OCI-LY1 (cell line): Measurements from ENCODE around the gene MCU.

Source experiments
- H2AFZ ChIP-seq: fragments of 200-600 bp; sonication (generic), shearing (Covaris generic); 2 replicates; pipeline ENCODE4 v1.6.0; 2014; ENCODE audit warnings: antibody characterized with exemption, mild to moderate bottlenecking, low read length
- H3F3A ChIP-seq: fragments of 200-600 bp; sonication (generic), shearing (Covaris generic); 2 replicates; pipeline ENCODE4 v1.6.0; 2014; ENCODE audit warnings: mild to moderate bottlenecking, antibody characterized with exemption, low read length, moderate library complexity; ENCODE audit not compliant: insufficient read depth
- H3K27ac ChIP-seq: fragments of 200-600 bp; sonication (generic); 2 replicates; pipeline ENCODE4 v1.5.1; 2014; ENCODE audit warnings: low read length, mixed run types, mild to moderate bottlenecking, low read depth; ENCODE audit not compliant: poor library complexity, severe bottlenecking
- H3K27me3 ChIP-seq: fragments of 200-600 bp; sonication (generic); 2 replicates; pipeline ENCODE4 v1.6.0; 2014; ENCODE audit warnings: antibody characterized with exemption, mild to moderate bottlenecking, low read length, moderate library complexity; ENCODE audit not compliant: insufficient read depth
- H3K36me3 ChIP-seq: fragments of 200-600 bp; sonication (generic); 2 replicates; pipeline ENCODE4 v1.6.1; 2014; ENCODE audit warnings: mild to moderate bottlenecking, antibody characterized with exemption, low read length, moderate library complexity, mixed read lengths; ENCODE audit not compliant: insufficient read depth
- H3K4me1 ChIP-seq: fragments of 200-600 bp; sonication (generic); 2 replicates; pipeline ENCODE4 v1.5.1; 2014; ENCODE audit warnings: mild to moderate bottlenecking, low read length, moderate library complexity; ENCODE audit not compliant: insufficient read depth, severe bottlenecking
- H3K4me2 ChIP-seq: fragments of 200-600 bp; sonication (generic), shearing (Covaris generic); 2 replicates; pipeline ENCODE4 v1.6.1; 2014; ENCODE audit warnings: low read length
- H3K4me3 ChIP-seq: fragments of 200-600 bp; sonication (generic); 2 replicates; pipeline ENCODE4 v1.5.1; 2014; ENCODE audit warnings: low read length, low read depth, mild to moderate bottlenecking, mixed read lengths; ENCODE audit not compliant: poor library complexity, severe bottlenecking
- H3K79me2 ChIP-seq: fragments of 200-600 bp; shearing (Covaris generic); 2 replicates; pipeline ENCODE4 v1.6.1; 2016; ENCODE audit warnings: mixed run types, low read length, mixed read lengths; ENCODE audit not compliant: insufficient read depth
- H3K9ac ChIP-seq: fragments of 200-600 bp; sonication (generic), shearing (Covaris generic); 2 replicates; pipeline ENCODE4 v1.6.1; 2014; ENCODE audit warnings: mild to moderate bottlenecking, low read length, mixed read lengths
- H3K9me2 ChIP-seq: fragments of 200-600 bp; sonication (generic), shearing (Covaris generic); 2 replicates; pipeline ENCODE4 v1.6.1; 2014; ENCODE audit warnings: low read depth, mild to moderate bottlenecking, low read length, mixed read lengths
- H3K9me3 ChIP-seq: fragments of 200-600 bp; shearing (Covaris generic); 2 replicates; pipeline ENCODE4 v1.6.1; 2014; ENCODE audit warnings: low read length, mixed read lengths
- H4K20me1 ChIP-seq: fragments of 200-600 bp; sonication (generic), shearing (Covaris generic); 2 replicates; pipeline ENCODE4 v1.6.0; 2016; ENCODE audit warnings: mild to moderate bottlenecking, low read length; ENCODE audit not compliant: insufficient read depth
- EZH2 ChIP-seq: fragments of 200-600 bp; sonication (generic), shearing (Covaris generic); IDR thresholded peaks from 2 replicates; pipeline ENCODE4 v1.8.0; 2017; ENCODE audit warnings: borderline replicate concordance, mixed run types, mild to moderate bottlenecking, antibody characterized with exemption, low read length, moderate library complexity, mixed read lengths
- TF ChIP-seq, protein P1 (sequence below): fragments of 200-600 bp; sonication (generic), shearing (Covaris generic); IDR thresholded peaks from 2 replicates; pipeline ENCODE4 v1.5.1; 2017; ENCODE audit warnings: mild to moderate bottlenecking, antibody characterized with exemption, low read length, moderate library complexity, mixed read lengths

The MCU gene

DNA sequence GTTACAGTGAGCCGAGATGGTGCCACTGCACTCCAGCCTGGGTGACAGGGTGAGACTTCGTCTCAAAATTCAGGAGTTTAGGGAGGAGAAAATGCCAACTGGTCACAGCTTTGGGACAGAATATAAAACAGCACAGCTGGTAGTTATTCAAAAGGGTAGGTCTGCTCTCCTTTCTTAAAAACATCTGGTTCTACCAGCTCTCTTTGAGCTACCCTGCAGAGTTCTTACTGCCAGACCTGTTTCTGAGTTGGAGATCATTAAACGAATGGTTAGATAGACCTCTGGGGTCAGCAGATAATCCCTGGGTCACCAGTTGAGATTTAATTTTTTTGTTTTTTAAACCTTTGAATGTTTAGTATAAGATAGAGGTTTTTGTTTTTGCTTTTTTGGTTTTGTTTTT is 52.6 kb downstream of the MCU start:
- Histone ChIP-seq H4K20me1 (no peaks in the 10 kb centered on the region), H3K27me3 (no peaks in the 10 kb centered on the region), H2AFZ (no peak overlapping the region), H3K9ac (no peak overlapping the region), H3K4me3 (no peak overlapping the region), H3K9me2 (no peaks in the 10 kb centered on the region), H3K9me3 (no peaks in the 10 kb centered on the region), H3K4me2 (no peak overlapping the region), H3F3A (no peaks in the 10 kb centered on the region), H3K4me1 (no peaks in the 10 kb centered on the region), H3K27ac (no peak overlapping the region), H3K36me3 (no peaks in the 10 kb centered on the region), H3K79me2 (peaks cover 6% of the 10 kb centered on the region; the same call in 1 of the 2 replicates)
- no peak for TF ChIP-seq EZH2
- TF ChIP-seq, protein P1, sequence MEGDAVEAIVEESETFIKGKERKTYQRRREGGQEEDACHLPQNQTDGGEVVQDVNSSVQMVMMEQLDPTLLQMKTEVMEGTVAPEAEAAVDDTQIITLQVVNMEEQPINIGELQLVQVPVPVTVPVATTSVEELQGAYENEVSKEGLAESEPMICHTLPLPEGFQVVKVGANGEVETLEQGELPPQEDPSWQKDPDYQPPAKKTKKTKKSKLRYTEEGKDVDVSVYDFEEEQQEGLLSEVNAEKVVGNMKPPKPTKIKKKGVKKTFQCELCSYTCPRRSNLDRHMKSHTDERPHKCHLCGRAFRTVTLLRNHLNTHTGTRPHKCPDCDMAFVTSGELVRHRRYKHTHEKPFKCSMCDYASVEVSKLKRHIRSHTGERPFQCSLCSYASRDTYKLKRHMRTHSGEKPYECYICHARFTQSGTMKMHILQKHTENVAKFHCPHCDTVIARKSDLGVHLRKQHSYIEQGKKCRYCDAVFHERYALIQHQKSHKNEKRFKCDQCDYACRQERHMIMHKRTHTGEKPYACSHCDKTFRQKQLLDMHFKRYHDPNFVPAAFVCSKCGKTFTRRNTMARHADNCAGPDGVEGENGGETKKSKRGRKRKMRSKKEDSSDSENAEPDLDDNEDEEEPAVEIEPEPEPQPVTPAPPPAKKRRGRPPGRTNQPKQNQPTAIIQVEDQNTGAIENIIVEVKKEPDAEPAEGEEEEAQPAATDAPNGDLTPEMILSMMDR = no peak

DNA sequence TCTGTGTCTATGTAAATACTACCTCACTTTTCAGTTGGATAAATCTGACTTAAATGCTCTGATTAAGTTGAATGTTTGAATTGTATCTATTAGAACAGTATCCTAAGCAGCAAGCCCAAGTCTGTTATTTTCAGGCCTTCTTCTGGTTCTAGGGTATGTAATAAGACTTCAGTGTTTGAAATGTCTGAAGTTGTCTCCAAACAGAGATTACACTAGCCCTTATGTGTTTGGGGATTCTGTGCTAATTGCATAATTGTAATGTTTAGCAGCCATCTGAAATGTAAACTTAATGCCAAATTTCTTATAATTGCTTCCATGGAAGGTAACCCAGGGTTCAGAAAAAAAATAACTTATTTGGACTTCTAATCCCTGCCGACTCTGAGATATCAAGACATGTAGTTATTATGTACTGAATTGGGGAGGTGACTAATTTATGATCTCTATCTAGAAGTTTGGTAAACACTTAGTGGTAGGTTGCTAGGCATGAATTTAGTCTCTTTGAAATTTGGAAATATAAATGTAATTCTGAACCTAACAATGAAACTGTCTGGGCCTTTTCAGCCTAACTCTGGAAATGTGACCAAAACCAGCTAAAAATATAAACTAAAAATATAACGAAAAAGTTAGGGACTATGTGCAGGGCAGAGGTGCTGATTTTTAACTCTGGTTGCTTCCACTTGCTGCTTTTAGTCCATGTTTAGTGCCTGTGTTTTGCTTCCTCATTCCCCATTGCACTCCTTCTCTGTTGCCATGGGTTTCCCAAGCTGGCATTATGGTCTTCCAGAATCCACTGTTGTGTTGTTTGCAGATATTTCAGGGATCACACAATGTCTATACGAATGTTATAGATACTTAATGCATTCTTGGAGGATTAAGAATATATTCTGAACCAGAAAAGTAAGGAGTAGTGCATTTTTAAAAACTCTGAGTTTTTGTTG is 54.8 kb downstream of the MCU start:
- peaks cover 6% of the 10 kb centered on the region; the same call in 1 of the 2 replicates for H3K79me2 ChIP-seq
- no peak overlapping the region for H3K27ac ChIP-seq
- H3K4me1 ChIP-seq = no peaks in the 10 kb centered on the region
- H3K9me3 ChIP-seq = no peaks in the 10 kb centered on the region
- H3K4me2 ChIP-seq = no peak overlapping the region
- H3K27me3 ChIP-seq = no peaks in the 10 kb centered on the region
- no peak overlapping the region for H3K4me3 ChIP-seq
- no peaks in the 10 kb centered on the region for H3F3A ChIP-seq
- H3K36me3 ChIP-seq = no peaks in the 10 kb centered on the region
- no peak overlapping the region for H3K9ac ChIP-seq
- H2AFZ ChIP-seq = no peak overlapping the region
- no peaks in the 10 kb centered on the region for H3K9me2 ChIP-seq
- no peak for TF ChIP-seq EZH2
- TF ChIP-seq, protein P1 = no peak
- H4K20me1 ChIP-seq = no peaks in the 10 kb centered on the region

DNA sequence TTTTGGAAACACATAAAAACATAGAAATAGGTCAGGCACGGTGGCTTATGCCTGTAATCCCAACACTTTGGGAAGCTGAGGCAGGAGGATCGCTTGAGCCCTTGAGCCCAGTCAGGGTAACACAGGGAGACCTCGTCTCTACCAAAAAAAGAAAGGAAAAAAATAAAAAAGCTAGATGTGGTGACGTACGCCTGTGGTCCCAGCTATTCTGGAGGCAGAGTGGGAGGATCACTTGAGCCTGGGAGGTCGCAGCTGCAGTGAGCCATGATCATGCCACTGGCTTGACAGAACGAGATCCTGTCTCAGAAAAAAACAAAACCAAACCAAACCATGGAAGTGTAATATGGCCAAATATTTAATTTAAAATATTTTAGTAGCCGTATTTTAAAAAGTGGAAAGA is 55.6 kb downstream of the MCU start:
- TF ChIP-seq, protein P1 = no peak
- no peak for TF ChIP-seq EZH2
- H3K27me3 ChIP-seq = no peaks in the 10 kb centered on the region
- no peaks in the 10 kb centered on the region for H3K9me2 ChIP-seq
- peaks cover 6% of the 10 kb centered on the region; the same call in 1 of the 2 replicates for H3K79me2 ChIP-seq
- H3K4me2 ChIP-seq = no peak overlapping the region
- H3F3A ChIP-seq = no peaks in the 10 kb centered on the region
- no peaks in the 10 kb centered on the region for H4K20me1 ChIP-seq
- H2AFZ ChIP-seq = no peak overlapping the region
- no peaks in the 10 kb centered on the region for H3K4me1 ChIP-seq
- H3K36me3 ChIP-seq = no peaks in the 10 kb centered on the region
- H3K9ac ChIP-seq = no peak overlapping the region
- no peak overlapping the region for H3K27ac ChIP-seq
- no peaks in the 10 kb centered on the region for H3K9me3 ChIP-seq
- no peak overlapping the region for H3K4me3 ChIP-seq
